HUES6 (cell line): Measurements from ENCODE around the gene BAIAP2.

Experiments
- H3K27ac ChIP-seq: 2 replicates; pipeline ENCODE4 v1.7.0; 2013; ENCODE audit warnings: low read depth, mild to moderate bottlenecking, low read length, inconsistent platforms
- H3K27me3 ChIP-seq: 2 replicates; pipeline ENCODE4 v1.6.1; 2013; ENCODE audit warnings: low read length; ENCODE audit not compliant: control insufficient read depth, insufficient read depth
- H3K36me3 ChIP-seq: 2 replicates; pipeline ENCODE4 v1.6.1; 2013; ENCODE audit warnings: low read length; ENCODE audit not compliant: control insufficient read depth, insufficient read depth
- H3K4me1 ChIP-seq: 2 replicates; pipeline ENCODE4 v1.6.1; 2013; ENCODE audit warnings: low read length; ENCODE audit not compliant: control insufficient read depth, insufficient read depth
- H3K4me3 ChIP-seq: 2 replicates; pipeline ENCODE4 v1.5.1; 2013; ENCODE audit warnings: low read depth, low read length
- H3K9ac ChIP-seq: one replicate; pipeline ENCODE4 v1.6.1; 2013; ENCODE audit warnings: mild to moderate bottlenecking, low read length
- H3K9me3 ChIP-seq: 2 replicates; pipeline ENCODE4 v1.6.1; 2013; ENCODE audit warnings: low read depth, low read length; ENCODE audit not compliant: control insufficient read depth, insufficient read depth

Gene BAIAP2

GRCh38 chr17:81091774-81092517 is 57.0 kb downstream of the BAIAP2 start:
- peaks cover 53% of the 10 kb centered on the region for H3K4me1 ChIP-seq
- H3K9ac ChIP-seq = no peak overlapping the region
- no peak overlapping the region; the same call in 1 of the 2 replicates for H3K27ac ChIP-seq
- peaks cover 10% of the 10 kb centered on the region for H3K36me3 ChIP-seq
- H3K4me3 ChIP-seq = no peak overlapping the region
- no peaks in the 10 kb centered on the region for H3K9me3 ChIP-seq
- H3K27me3 ChIP-seq = no peaks in the 10 kb centered on the region

GRCh38 chr17:81092518-81093095 is 57.7 kb downstream of the BAIAP2 start:
- Histone ChIP-seq H3K36me3 (peaks cover 5% of the 10 kb centered on the region; the same call in 1 of the 2 replicates), H3K4me3 (no peak overlapping the region), H3K9me3 (no peaks in the 10 kb centered on the region), H3K27ac (no peak overlapping the region), H3K9ac (no peak overlapping the region), H3K27me3 (no peaks in the 10 kb centered on the region), H3K4me1 (peaks cover 59% of the 10 kb centered on the region)

DNA sequence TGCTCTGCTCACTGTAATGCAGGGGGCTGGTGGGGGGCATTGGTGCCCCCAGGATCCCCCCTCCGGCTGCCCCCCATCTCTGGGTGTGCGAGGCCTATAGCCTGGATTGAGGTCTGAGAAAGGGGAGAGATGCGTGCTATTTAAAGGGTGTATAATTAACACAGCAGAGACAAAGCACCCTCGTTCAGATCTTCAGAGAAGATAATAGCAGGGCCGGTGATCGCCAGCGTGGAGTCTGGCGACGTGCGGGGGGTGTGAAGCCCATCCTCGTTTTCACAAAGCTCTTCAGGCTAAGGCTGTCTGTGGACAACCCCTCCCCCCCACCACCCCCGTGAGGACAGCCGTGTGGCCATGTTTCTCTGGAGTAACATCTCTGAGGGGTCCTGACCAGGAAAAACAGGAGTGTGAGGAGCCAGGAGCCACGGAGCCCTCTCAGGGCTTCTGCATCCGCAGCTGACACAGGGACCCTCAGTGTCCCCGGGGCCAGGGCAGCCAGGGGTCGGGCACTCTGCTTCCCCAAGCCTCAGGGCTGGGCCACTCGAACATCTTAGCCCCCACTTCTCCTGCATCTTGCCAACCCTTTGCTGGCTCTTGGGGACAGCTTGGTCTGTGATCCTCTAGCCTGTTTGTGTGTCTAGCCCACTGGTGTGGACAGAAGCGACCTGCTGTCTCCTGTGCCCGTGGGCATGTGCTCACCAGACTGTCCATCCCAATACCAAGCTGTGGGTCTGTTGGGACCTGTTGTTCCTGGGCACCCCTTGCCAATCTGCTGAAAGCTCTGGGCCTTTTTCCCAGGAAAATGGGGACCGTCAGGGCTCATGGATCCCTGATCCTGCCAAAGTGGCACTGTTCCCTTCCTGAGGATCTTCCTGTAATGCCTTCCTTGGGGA is 58.9 kb downstream of the BAIAP2 start:
- H3K4me3 ChIP-seq = no peak overlapping the region
- no peaks in the 10 kb centered on the region for H3K27me3 ChIP-seq
- H3K27ac ChIP-seq = no peak overlapping the region
- H3K9me3 ChIP-seq = no peaks in the 10 kb centered on the region
- H3K9ac ChIP-seq = no peak overlapping the region
- H3K36me3 ChIP-seq = no peaks in the 10 kb centered on the region
- peaks cover 60% of the 10 kb centered on the region for H3K4me1 ChIP-seq

DNA sequence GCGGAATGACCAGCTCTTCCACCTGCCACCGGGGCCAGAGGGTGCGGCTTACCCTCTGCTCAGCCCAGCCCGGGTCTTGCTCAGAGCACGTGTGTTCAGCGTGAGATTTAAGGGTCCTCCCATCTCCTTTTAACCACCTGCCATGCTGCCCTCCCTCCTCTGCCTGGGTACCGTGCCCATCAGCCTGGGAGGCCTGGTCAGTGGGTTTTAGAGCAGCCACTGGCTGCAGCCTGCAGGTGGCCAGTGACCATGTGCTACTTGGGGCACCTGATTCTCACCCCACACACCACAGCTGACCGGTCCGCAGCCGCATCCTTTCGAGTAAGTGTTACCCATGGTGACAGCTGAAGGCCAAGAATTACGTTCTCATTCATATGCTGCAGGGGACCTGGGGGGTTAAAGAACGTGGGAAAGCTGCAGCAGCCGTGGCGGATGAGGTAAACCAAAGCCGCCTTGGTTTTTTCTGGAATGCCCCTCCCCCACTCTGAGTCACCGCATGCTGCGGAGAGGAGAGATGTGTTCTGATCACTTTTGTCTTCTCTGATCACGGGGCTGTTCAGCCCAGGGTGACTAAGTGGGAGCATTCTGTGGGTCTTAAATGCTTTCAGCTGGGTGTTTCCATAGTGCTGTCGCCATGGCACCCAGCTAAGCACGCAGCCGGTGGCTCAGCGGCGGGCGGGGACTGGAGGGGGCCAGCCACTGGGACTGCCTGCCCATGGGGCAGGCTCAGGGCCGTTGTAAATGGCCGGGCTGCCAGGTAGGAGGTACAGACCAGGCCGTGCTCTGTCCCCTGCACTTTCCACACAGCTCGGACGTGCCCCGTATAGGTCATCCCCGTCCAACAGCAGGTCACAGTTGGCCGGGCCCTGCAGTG is 59.8 kb downstream of the BAIAP2 start:
- no peaks in the 10 kb centered on the region for H3K9me3 ChIP-seq
- peak overlapping the region; percentile 6; the same call in 1 of the 2 replicates for H3K4me3 ChIP-seq
- no peaks in the 10 kb centered on the region for H3K27me3 ChIP-seq
- peaks cover 59% of the 10 kb centered on the region for H3K4me1 ChIP-seq
- H3K36me3 ChIP-seq = no peaks in the 10 kb centered on the region
- H3K27ac ChIP-seq = peak overlapping the region; percentile 67; the same call in 1 of the 2 replicates
- H3K9ac ChIP-seq = peak overlapping the region; percentile 73

GRCh38 chr17:81095383-81095762 is 60.4 kb downstream of the BAIAP2 start:
- peaks cover 53% of the 10 kb centered on the region for H3K4me1 ChIP-seq
- H3K27ac ChIP-seq = peak overlapping the region; percentile 67; the same call in 1 of the 2 replicates

GRCh38 chr17:81096741-81097133 is 61.8 kb downstream of the BAIAP2 start:
- Histone ChIP-seq H3K36me3 (no peaks in the 10 kb centered on the region), H3K9ac (peak overlapping the region; percentile 38), H3K4me3 (no peak overlapping the region), H3K27me3 (no peaks in the 10 kb centered on the region), H3K4me1 (peaks cover 42% of the 10 kb centered on the region), H3K27ac (0 out of 2 replicates have a peak overlapping the region, but pooled peaks have one; percentile 27), H3K9me3 (no peaks in the 10 kb centered on the region)

More at GRCh38 chr17:81095383-81095762, 60.4 kb downstream of the BAIAP2 start:
- Histone ChIP-seq H3K9me3 (no peaks in the 10 kb centered on the region), H3K27me3 (no peaks in the 10 kb centered on the region), H3K36me3 (no peaks in the 10 kb centered on the region), H3K4me3 (peak overlapping the region; percentile 6; the same call in 1 of the 2 replicates), H3K9ac (peak overlapping the region; percentile 73)

GRCh38 chr17:81097134-81097942 is 62.4 kb downstream of the BAIAP2 start:
- H3K9ac ChIP-seq = peak overlapping the region; percentile 61
- peaks cover 42% of the 10 kb centered on the region for H3K4me1 ChIP-seq
- H3K9me3 ChIP-seq = no peaks in the 10 kb centered on the region
- 0 out of 2 replicates have a peak overlapping the region, but pooled peaks have one; percentile 28 for H3K4me3 ChIP-seq
- no peaks in the 10 kb centered on the region for H3K36me3 ChIP-seq
- no peaks in the 10 kb centered on the region for H3K27me3 ChIP-seq
- H3K27ac ChIP-seq = 0 out of 2 replicates have a peak overlapping the region, but pooled peaks have one; percentile 27

DNA sequence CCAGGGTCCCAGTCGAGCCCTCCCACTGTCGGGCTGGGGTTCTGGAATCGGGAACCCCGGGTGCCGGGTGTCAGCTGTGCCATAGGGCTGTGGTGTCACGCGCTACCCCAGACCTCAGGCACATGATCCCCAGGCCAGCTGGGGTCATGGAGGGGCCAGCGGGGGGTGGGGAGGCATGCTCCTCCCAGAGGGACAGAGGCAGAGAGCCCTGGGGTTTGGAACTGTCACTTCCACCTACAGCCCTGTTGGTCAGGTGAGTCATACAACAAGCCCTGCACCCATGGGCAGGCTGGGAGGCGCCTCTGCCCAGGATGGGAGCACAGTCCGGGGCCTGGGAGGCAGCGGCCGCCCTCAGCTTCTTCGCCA is 63.0 kb downstream of the BAIAP2 start:
- no peaks in the 10 kb centered on the region for H3K27me3 ChIP-seq
- H3K9ac ChIP-seq = no peak overlapping the region
- H3K9me3 ChIP-seq = no peaks in the 10 kb centered on the region
- 0 out of 2 replicates have a peak overlapping the region, but pooled peaks have one; percentile 27 for H3K27ac ChIP-seq
- H3K4me3 ChIP-seq = no peak overlapping the region
- peaks cover 42% of the 10 kb centered on the region for H3K4me1 ChIP-seq
- no peaks in the 10 kb centered on the region for H3K36me3 ChIP-seq

- Histone ChIP-seq H3K36me3 (peaks cover 7% of the 10 kb centered on the region; the same call in 1 of the 2 replicates), H3K27ac (no peak overlapping the region), H3K9ac (no peak overlapping the region), H3K27me3 (no peaks in the 10 kb centered on the region), H3K9me3 (no peaks in the 10 kb centered on the region), H3K4me1 (peaks cover 26% of the 10 kb centered on the region), H3K4me3 (no peak overlapping the region)
Observed at GRCh38 chr17:81099888-81100287, 64.9 kb downstream of the BAIAP2 start.
